GM18502 (cell line): ENCODE measurements around the gene CCT4.
A peak's percentile ranks its signal among the peaks of the same experiment; 100 is the strongest.
"Not testable (repeated sequence)": the region's sequence is repeated elsewhere in the genome, so short reads cannot be mapped to it uniquely, and the experiment has no call there.

Experiments
- ATAC-seq: cut with Tn5 transposase; IDR thresholded peaks from one replicate; pipeline ENCODE4 v1.9.1; 2021; ENCODE audit warnings: mild to moderate bottlenecking; ENCODE audit not compliant: unreplicated experiment, poor library complexity

The CCT4 gene

DNA sequence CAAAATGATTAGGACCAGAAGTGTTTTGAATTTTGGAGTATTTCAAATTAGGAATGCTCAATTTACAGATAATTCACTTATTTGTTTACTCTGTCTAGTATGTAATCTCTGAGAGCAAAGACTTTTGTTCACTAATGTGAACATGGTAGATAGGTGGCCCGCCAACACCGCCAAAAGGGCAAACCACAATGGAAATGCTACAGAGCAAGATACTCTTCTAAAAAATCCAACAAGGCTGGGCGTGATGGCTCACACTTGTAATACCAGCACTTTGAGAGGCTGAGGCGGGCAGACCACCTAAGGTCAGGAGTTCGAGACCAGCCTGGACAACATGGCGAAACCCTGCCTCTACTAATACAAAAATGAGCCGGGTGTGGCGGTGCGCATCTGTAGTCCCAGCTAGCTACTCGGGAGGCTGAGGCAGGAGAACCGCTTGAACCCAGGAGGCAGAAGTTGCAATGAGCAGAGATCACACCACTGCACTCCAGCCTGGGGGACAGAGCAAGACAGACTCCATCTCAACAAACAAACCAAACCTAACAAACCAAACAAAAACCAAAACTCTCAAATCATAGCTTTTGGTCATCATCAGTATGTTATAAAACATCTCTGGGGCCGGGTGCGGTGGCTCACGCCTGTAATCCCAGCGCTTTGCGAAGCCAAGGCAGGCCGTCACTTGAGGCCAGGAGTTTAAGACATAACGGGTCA, 2.4 kb downstream of the CCT4 start:
- ATAC-seq, result no peak

GRCh38 chr2:61882850-61883249, 5.6 kb downstream of the CCT4 start:
- no peak for ATAC-seq

GRCh38 chr2:61879351-61879750, 9.1 kb downstream of the CCT4 start:
- ATAC-seq, result not testable (repeated sequence)

DNA sequence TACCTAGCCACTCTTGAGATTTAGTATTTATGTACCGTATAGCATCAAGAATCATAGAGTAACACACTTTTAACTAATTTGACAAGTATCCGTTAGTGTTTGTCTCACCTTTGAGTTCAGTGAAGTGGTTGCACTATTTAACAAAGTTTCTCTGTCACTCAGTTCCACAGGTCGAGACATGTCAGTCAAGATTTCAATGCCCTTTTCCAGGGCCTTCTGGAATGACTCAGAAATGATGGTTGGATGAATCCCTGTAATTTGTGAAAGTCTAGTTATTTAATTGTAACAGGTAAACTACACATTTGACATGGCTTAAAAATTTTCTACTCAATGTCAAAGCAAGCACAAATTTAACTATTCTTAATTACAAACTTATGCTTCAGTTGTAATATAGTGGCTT, 9.7 kb downstream of the CCT4 start:
- ATAC-seq, result no peak

DNA sequence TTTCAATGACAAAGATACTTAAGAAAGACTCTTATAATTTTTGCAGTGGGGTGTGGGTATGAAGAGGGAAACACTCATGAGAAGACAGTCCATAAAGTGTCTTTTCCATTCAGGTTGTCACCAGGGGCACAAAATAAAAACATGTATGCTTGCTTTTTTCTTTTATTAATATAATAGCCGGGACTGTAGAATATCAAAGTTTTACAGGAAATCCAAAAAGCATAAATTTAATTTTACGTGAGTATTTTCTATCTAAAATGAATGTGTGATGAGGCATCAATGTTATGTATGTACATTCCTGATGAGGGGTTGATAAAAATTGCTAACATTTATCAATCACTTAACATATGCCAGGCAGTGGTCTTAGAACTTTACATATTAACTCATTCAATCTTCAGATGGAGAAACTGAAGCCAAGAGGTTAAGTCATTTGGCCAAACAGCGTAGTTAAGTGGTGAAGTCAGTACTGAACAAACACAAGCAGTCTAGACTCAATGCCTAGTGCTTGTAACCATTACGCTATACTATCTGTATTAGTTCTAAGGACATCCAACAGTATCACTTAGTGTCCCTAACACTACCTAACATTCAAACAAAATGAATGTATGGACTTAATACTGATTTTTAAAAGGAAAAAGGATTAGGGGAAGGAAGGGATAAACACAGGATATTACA, 10.7 kb downstream of the CCT4 start:
- ATAC-seq, result no peak

- no peak for ATAC-seq
Observed at GRCh38 chr2:61876400-61876799, 12.1 kb downstream of the CCT4 start.

DNA sequence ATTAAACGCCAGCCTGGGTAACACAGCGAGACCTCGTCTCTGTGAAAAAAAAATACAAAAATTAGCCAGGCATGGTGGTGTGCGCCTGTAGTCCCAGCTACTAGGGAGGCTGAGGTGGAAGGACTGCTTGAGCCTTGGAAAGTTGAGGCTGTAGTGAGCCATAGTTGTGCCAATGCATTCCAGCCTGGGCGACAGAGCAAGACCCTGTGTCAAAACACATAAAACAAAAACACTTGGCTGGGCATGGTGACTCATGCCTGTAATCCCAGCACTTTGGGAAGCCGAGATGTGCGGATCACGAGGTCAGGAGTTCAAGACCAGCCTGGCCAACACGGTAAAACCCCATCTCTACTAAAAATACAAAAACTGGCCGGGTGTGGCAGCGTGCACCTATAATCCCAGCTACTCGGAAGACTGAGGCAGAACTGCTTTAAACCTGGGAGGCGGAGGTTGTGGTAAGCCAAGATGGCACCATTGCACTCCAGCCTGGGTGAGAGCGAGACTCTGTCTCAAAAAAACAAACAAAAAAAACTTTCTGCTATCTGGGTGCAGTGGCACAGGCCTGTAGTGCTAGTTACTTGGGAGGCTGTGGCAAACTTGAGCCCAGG, 21.9 kb downstream of the CCT4 start:
- ATAC-seq, result not testable (repeated sequence)

DNA sequence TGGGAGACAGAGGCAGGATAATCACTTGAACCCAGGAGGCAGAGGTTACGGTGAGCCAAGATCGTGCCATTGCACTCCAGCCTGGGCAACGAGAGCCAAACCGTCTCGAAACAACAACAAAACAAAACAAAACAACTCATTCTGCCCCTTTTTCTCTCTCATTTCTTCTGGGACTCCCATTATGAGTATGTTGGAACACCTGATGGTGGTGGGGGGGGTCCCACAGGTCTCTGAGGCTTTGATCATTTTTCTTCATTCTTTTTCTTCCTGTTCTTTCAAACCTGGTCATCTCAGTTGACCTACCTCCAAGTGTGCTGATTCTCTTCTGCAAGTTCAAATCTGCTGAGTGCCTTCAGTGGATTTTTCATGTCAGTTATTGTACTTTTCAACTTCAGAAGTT, 26.4 kb downstream of the CCT4 start:
- ATAC-seq, result no peak

DNA sequence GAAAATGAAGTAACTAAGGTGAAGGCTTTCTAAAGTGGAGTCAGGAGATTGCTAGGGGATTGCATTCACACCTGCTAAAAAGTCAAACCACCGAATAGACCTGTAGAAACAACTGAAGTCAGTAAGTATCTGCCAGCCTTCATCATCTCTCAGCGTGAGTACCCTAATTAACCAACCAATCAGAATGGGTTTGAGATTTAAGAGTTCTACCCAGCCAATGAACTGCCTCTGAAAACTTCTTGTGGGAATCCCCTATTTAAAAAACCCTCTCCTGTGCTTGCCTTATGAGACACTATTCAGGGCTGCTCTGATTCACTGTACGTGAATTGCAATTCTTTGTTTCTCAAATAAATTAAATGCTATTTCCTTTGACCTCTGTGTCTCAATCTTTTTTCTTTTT, 31.2 kb downstream of the CCT4 start:
- ATAC-seq, result no peak

DNA sequence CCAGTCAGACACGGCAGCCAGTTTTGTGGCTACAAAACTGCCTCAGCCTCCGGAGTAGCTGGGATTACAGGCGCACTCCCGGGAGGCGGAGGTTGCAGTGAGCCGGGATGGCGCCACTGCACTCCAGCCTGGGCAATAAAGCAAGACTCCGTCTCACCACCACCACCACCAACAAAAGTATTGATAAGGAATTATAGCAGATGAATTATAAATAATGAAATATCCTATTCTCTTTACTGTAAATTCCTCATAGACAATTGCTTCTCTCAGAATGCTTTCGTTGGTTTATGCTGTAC, 33.2 kb downstream of the CCT4 start:
- ATAC-seq, result no peak

GRCh38 chr2:61854564-61855317, 33.7 kb downstream of the CCT4 start:
- peak; percentile 91 for ATAC-seq

- ATAC-seq, result peak; percentile 80
Observed at GRCh38 chr2:61853847-61854563, 34.5 kb downstream of the CCT4 start, which contains the start of gene FAM161A. FAM161A (minus strand) TSS chr2:61854060; CDS start chr2:61854041, 19 bp downstream.

GRCh38 chr2:61853086-61853846, 35.2 kb downstream of the CCT4 start:
- peak; percentile 64 for ATAC-seq

GRCh38 chr2:61851270-61851669, 37.2 kb downstream of the CCT4 start:
- ATAC-seq, result not testable (repeated sequence)

- no peak for ATAC-seq
Observed at GRCh38 chr2:61845320-61845719, 43.1 kb downstream of the CCT4 start.

DNA sequence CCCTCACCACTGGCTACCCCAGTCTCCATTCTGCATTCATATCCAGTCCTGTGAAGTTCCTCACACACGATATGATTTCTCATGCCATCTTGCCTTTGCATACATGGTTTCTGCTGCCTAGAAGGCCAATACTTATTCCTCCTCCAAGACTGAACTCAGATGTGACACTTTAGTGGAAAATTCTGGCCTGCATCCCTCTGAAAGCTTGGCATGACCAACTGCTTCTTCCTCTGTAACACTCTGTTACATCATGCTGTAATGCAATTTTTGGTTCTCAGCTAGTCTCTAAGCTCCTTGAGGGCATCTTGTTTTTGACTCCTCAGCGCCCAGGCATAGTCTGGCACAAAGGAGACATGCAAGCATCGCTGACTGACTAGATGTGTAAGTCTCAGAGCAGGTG, 47.2 kb downstream of the CCT4 start:
- no peak for ATAC-seq

GRCh38 chr2:61834893-61835292, 53.6 kb downstream of the CCT4 start:
- ATAC-seq, result no peak

GRCh38 chr2:61833971-61834370, 54.5 kb downstream of the CCT4 start:
- ATAC-seq, result no peak

DNA sequence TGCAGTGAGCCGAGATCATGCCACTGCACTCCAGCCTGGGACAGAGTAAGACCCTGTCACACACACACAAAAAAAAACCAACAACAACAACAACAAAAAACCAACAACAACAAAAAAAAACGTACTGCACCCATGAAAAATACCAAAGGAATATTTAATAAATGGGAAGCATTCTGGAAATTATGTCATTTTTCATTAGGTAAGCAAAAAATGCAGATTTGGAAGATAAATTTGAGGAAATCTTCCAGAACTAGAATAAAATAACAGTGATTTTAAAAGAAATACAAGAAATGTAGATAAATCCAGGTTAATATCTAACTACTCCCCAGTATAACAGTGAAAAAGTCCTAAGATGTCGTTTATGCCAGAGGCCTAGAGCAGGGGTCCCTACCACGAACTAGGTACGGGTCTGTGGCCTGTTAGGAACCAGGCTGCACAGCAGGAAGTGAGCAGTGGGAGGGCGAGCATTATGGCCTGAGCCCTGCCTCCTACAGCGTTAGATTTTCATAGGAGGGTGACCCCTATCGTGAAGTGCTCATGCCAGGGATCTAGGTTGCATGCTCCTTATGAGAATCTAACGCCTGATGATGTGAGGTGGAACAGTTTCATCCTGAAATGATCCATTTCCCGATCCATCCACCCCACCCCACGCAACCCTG, 56.1 kb downstream of the CCT4 start:
- ATAC-seq, result no peak
